ENCODE measurements around the gene NXPE3.
"Not testable (repeated sequence)": the region's sequence is repeated elsewhere in the genome, so short reads cannot be mapped to it uniquely, and the experiment has no call there.

The NXPE3 gene

DNA sequence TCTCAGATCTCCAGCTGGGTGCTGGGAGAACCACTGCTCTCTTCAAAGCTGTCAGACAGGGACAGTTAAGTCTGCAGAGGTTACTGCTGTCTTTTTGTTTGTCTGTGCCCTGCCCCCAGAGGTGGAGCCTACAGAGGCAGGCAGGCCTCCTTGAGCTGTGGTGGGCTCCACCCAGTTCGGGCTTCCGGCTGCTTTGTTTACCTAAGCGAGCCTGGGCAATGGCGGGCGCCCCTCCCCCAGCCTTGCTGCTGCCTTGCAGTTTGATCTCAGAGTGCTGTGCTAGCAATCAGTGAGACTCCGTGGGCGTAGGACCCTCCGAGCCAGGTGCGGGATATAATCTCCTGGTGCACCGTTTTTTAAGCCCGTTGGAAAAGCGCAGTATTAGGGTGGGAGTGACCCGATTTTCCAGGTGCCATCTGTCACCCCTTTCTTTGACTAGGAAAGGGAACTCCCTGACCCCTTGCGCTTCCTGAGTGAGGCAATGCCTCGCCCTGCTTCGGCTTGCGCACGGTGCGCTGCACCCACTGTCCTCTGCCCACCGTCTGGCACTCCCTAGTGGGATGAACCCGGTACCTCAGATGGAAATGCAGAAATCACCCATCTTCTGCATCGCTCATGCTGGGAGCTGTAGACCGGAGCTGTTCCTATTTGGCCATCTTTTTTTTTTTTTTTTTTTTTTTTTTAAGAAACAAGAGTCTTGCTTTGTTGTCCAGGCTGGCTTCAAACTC lies 25.5 kb upstream of the NXPE3 start:
- not testable (repeated sequence) for H3K9me3 ChIP-seq (replicated peaks; ENCODE audit: insufficient read depth, low read length); H2AFZ ChIP-seq (ENCODE audit: low read length); H3K27me3 ChIP-seq (replicated peaks; ENCODE audit: insufficient read depth, low read length); H3K9ac ChIP-seq (ENCODE audit: low read length); H3K27ac ChIP-seq (ENCODE audit: low read length); H3F3A ChIP-seq (ENCODE audit: insufficient read depth, low read length); H4K20me1 ChIP-seq (ENCODE audit: insufficient read depth, low read length); H3K9me2 ChIP-seq (replicated peaks; ENCODE audit: insufficient read depth, low read length); H3K4me3 ChIP-seq (ENCODE audit: low read length); DNase-seq; H3K4me2 ChIP-seq (ENCODE audit: low read depth, low read length); H3K4me1 ChIP-seq (ENCODE audit: low read length)
- Histone ChIP-seq H3K79me2 (ENCODE audit: low read length) (peaks cover 10% of the 10 kb centered on the region; the same call in 1 of the 2 replicates), H3K36me3 (replicated peaks; ENCODE audit: insufficient read depth, low read length) (peaks cover 13% of the 10 kb centered on the region)

DNA sequence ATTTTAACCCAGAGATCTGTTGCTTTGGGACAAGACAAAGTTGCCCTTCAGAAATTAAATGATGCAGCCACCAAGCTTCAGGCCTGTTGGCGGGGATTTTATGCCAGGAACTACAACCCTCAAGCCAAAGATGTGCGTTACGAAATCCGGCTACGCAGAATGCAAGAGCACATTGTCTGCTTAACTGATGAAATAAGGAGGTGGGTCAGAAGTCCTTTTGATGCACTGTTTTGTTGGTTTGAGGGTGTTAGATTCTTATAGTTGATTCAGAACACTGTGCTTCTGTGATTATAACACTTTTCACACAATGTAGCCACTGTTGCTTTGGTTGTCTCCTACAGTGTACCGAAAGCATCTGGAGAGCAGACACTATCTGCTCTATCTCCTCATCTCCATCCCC lies 20.8 kb upstream of the NXPE3 start:
- TF ChIP-seq EZH2phosphoT487 (IDR thresholded peaks at IDR 0.05; ENCODE audit: low read length), result no peak
- TF ChIP-seq EZH2 (optimal IDR thresholded peaks at IDR 0.05; ENCODE audit: low read depth, low read length), result no peak
- no peak for TF ChIP-seq CTCF (IDR thresholded peaks at IDR 0.05; ENCODE audit: low read length)
- DNase-seq, result no peak
- no peak overlapping the region for H3K27ac ChIP-seq (ENCODE audit: low read length)
- H4K20me1 ChIP-seq (ENCODE audit: insufficient read depth, low read length), result no peaks in the 10 kb centered on the region
- no peaks in the 10 kb centered on the region for H3K27me3 ChIP-seq (replicated peaks; ENCODE audit: insufficient read depth, low read length)
- H3K9me2 ChIP-seq (replicated peaks; ENCODE audit: insufficient read depth, low read length), result no peaks in the 10 kb centered on the region
- no peak overlapping the region for H3K4me2 ChIP-seq (ENCODE audit: low read depth, low read length)
- no peak overlapping the region for H3K9ac ChIP-seq (ENCODE audit: low read length)
- H3F3A ChIP-seq (ENCODE audit: insufficient read depth, low read length), result no peaks in the 10 kb centered on the region
- peaks cover 33% of the 10 kb centered on the region for H3K79me2 ChIP-seq (ENCODE audit: low read length)
- peaks cover 24% of the 10 kb centered on the region for H3K36me3 ChIP-seq (replicated peaks; ENCODE audit: insufficient read depth, low read length)
- H3K9me3 ChIP-seq (replicated peaks; ENCODE audit: insufficient read depth, low read length), result no peaks in the 10 kb centered on the region
- no peak overlapping the region for H3K4me3 ChIP-seq (ENCODE audit: low read length)
- no peak overlapping the region for H2AFZ ChIP-seq (ENCODE audit: low read length)
- no peaks in the 10 kb centered on the region for H3K4me1 ChIP-seq (ENCODE audit: low read length)

GRCh38 chr3:101762041-101762646 lies 16.9 kb upstream of the NXPE3 start:
- no peak overlapping the region for H3K4me3 ChIP-seq (ENCODE audit: low read length)
- no peaks in the 10 kb centered on the region for H3K9me3 ChIP-seq (replicated peaks; ENCODE audit: insufficient read depth, low read length)
- no peak overlapping the region for H2AFZ ChIP-seq (ENCODE audit: low read length)
- H3K36me3 ChIP-seq (replicated peaks; ENCODE audit: insufficient read depth, low read length), result peaks cover 32% of the 10 kb centered on the region
- no peaks in the 10 kb centered on the region for H3F3A ChIP-seq (ENCODE audit: insufficient read depth, low read length)
- H3K27me3 ChIP-seq (replicated peaks; ENCODE audit: insufficient read depth, low read length), result no peaks in the 10 kb centered on the region
- H3K4me2 ChIP-seq (ENCODE audit: low read depth, low read length), result no peak overlapping the region
- no peaks in the 10 kb centered on the region for H4K20me1 ChIP-seq (ENCODE audit: insufficient read depth, low read length)
- no peaks in the 10 kb centered on the region for H3K9me2 ChIP-seq (replicated peaks; ENCODE audit: insufficient read depth, low read length)
- peaks cover 33% of the 10 kb centered on the region; the same call in 1 of the 2 replicates for H3K79me2 ChIP-seq (ENCODE audit: low read length)
- TF ChIP-seq EZH2phosphoT487 (IDR thresholded peaks at IDR 0.05; ENCODE audit: low read length), result no peak
- TF ChIP-seq CTCF (IDR thresholded peaks at IDR 0.05; ENCODE audit: low read length), result no peak
- no peak for TF ChIP-seq EZH2 (optimal IDR thresholded peaks at IDR 0.05; ENCODE audit: low read depth, low read length)
- no peak for DNase-seq
- no peak overlapping the region for H3K27ac ChIP-seq (ENCODE audit: low read length)
- H3K4me1 ChIP-seq (ENCODE audit: low read length), result peaks cover 3% of the 10 kb centered on the region; the same call in 1 of the 2 replicates
- no peak overlapping the region for H3K9ac ChIP-seq (ENCODE audit: low read length)

- H4K20me1 ChIP-seq (ENCODE audit: insufficient read depth, low read length); H3K36me3 ChIP-seq (replicated peaks; ENCODE audit: insufficient read depth, low read length); H3K27me3 ChIP-seq (replicated peaks; ENCODE audit: insufficient read depth, low read length); H3K9me2 ChIP-seq (replicated peaks; ENCODE audit: insufficient read depth, low read length); H3K9me3 ChIP-seq (replicated peaks; ENCODE audit: insufficient read depth, low read length): not testable (repeated sequence)
- DNase-seq, result peak; percentile 62
- peak overlapping the region; percentile 89 for H3K4me3 ChIP-seq (ENCODE audit: low read length)
- peaks cover 18% of the 10 kb centered on the region for H3K4me1 ChIP-seq (ENCODE audit: low read length)
- peaks cover 50% of the 10 kb centered on the region for H3F3A ChIP-seq (ENCODE audit: insufficient read depth, low read length)
- H3K27ac ChIP-seq (ENCODE audit: low read length), result peak overlapping the region; percentile 91
- H3K4me2 ChIP-seq (ENCODE audit: low read depth, low read length), result peak overlapping the region; percentile 92; the same call in 1 of the 2 replicates
- peak overlapping the region; percentile 95 for H3K9ac ChIP-seq (ENCODE audit: low read length)
- peaks cover 36% of the 10 kb centered on the region for H3K79me2 ChIP-seq (ENCODE audit: low read length)
- peak overlapping the region; percentile 3; the same call in 1 of the 2 replicates for H2AFZ ChIP-seq (ENCODE audit: low read length)
These were observed 1.2 kb upstream of the NXPE3 start for GRCh38 chr3:101777745-101778281.
